OCI-LY3 (cell line): ENCODE data around the gene CIB4.

Experiments
- H2AFZ ChIP-seq: fragments of 200-600, 300-600 bp; shearing (Covaris generic); 2 replicates; pipeline ENCODE4 v1.6.0; 2014; ENCODE audit warnings: antibody characterized with exemption, low read depth, low read length
- H3K27ac ChIP-seq: fragments of 200-600, 300-600 bp; sonication (generic); 2 replicates; pipeline ENCODE4 v1.5.1; 2014; ENCODE audit warnings: mild to moderate bottlenecking, low read length, moderate library complexity, mixed read lengths
- H3K27me3 ChIP-seq: fragments of 200-600, 300-600 bp; sonication (generic); 2 replicates; pipeline ENCODE4 v1.6.1; 2014; ENCODE audit warnings: low read depth, low read length, mixed read lengths
- H3K36me3 ChIP-seq: fragments of 200-600, 300-600 bp; sonication (generic); replicated peaks from 2 replicates; pipeline ENCODE3; 2014; ENCODE audit warnings: low read depth, low read length, mixed read lengths
- H3K4me1 ChIP-seq: fragments of 300-600, 200-600 bp; sonication (generic); 2 replicates; pipeline ENCODE4 v1.6.1; 2014; ENCODE audit warnings: low read length, mixed read lengths
- H3K4me2 ChIP-seq: fragments of 200-600, 300-600 bp; sonication (generic); 2 replicates; pipeline ENCODE4 v1.6.1; 2014; ENCODE audit warnings: low read length, mixed read lengths
- H3K4me3 ChIP-seq: fragments of 300-600, 200-600 bp; sonication (generic); 2 replicates; pipeline ENCODE4 v1.5.1; 2014; ENCODE audit warnings: antibody characterized with exemption, mild to moderate bottlenecking, low read length, moderate library complexity
- H3K79me2 ChIP-seq: fragments of 300-600, 200-600 bp; shearing (Covaris generic); 2 replicates; pipeline ENCODE4 v1.6.1; 2014; ENCODE audit warnings: mild to moderate bottlenecking, low read length, mixed read lengths
- H3K9ac ChIP-seq: fragments of 300-600, 200-600 bp; shearing (Covaris generic); 2 replicates; pipeline ENCODE4 v1.6.0; 2014; ENCODE audit warnings: mild to moderate bottlenecking, low read length, moderate library complexity
- H3K9me3 ChIP-seq: fragments of 200-600, 300-600 bp; shearing (Covaris generic); 2 replicates; pipeline ENCODE4 v1.6.1; 2014; ENCODE audit warnings: low read length, mixed read lengths; ENCODE audit not compliant: insufficient read depth
- H4K20me1 ChIP-seq: fragments of 200-600, 300-600 bp; sonication (generic); 2 replicates; pipeline ENCODE4 v1.6.1; 2016; ENCODE audit warnings: low read length, mixed read lengths; ENCODE audit not compliant: insufficient read depth
- CTCF ChIP-seq: fragments of 200-600, 300-600 bp; sonication (generic); IDR thresholded peaks from 2 replicates; pipeline ENCODE4 v1.5.1; 2014; ENCODE audit warnings: antibody characterized with exemption, low read length, low read depth
- EZH2phosphoT487 ChIP-seq: fragments of 200-600 bp; shearing (Covaris generic); IDR thresholded peaks from 2 replicates; pipeline ENCODE4 v1.6.1; 2018; ENCODE audit warnings: antibody characterized with exemption, mixed run types, low read depth

Gene CIB4

GRCh38 chr2:26562811-26563645 lies 78.1 kb downstream of the CIB4 start:
- H3K27ac ChIP-seq = no peak overlapping the region
- no peak overlapping the region for H3K9ac ChIP-seq
- TF ChIP-seq CTCF (no peak), EZH2phosphoT487 (no peak)
- H3K36me3 ChIP-seq = no peaks in the 10 kb centered on the region
- no peak overlapping the region for H3K4me3 ChIP-seq
- no peak overlapping the region for H2AFZ ChIP-seq
- H3K9me3 ChIP-seq = no peaks in the 10 kb centered on the region
- H3K27me3 ChIP-seq = peaks cover 41% of the 10 kb centered on the region
- no peak overlapping the region for H3K4me2 ChIP-seq
- H3K4me1 ChIP-seq = no peaks in the 10 kb centered on the region
- no peaks in the 10 kb centered on the region for H4K20me1 ChIP-seq
- no peaks in the 10 kb centered on the region for H3K79me2 ChIP-seq

GRCh38 chr2:26561918-26562810 lies 79.0 kb downstream of the CIB4 start:
- H3K9me3 ChIP-seq = no peaks in the 10 kb centered on the region
- no peak overlapping the region for H3K9ac ChIP-seq
- H3K4me2 ChIP-seq = no peak overlapping the region
- TF ChIP-seq EZH2phosphoT487 = no peak
- no peak for TF ChIP-seq CTCF
- no peaks in the 10 kb centered on the region for H4K20me1 ChIP-seq
- no peaks in the 10 kb centered on the region for H3K79me2 ChIP-seq
- H2AFZ ChIP-seq = no peak overlapping the region
- peaks cover 48% of the 10 kb centered on the region for H3K27me3 ChIP-seq
- no peaks in the 10 kb centered on the region for H3K4me1 ChIP-seq
- H3K36me3 ChIP-seq = no peaks in the 10 kb centered on the region
- H3K27ac ChIP-seq = no peak overlapping the region
- H3K4me3 ChIP-seq = no peak overlapping the region

- Histone ChIP-seq H3K27me3 (peaks cover 53% of the 10 kb centered on the region), H3K79me2 (no peaks in the 10 kb centered on the region), H2AFZ (no peak overlapping the region), H4K20me1 (no peaks in the 10 kb centered on the region), H3K27ac (no peak overlapping the region), H3K4me3 (no peak overlapping the region), H3K4me2 (no peak overlapping the region), H3K4me1 (no peaks in the 10 kb centered on the region), H3K36me3 (no peaks in the 10 kb centered on the region), H3K9me3 (no peaks in the 10 kb centered on the region), H3K9ac (no peak overlapping the region)
- TF ChIP-seq EZH2phosphoT487 (no peak), CTCF (no peak)
These were observed 79.8 kb downstream of the CIB4 start for GRCh38 chr2:26561376-26561775.

GRCh38 chr2:26560892-26561291 lies 80.3 kb downstream of the CIB4 start:
- H3K79me2 ChIP-seq = no peaks in the 10 kb centered on the region
- peaks cover 53% of the 10 kb centered on the region for H3K27me3 ChIP-seq
- no peaks in the 10 kb centered on the region for H3K4me1 ChIP-seq
- no peaks in the 10 kb centered on the region for H3K36me3 ChIP-seq
- no peak for TF ChIP-seq EZH2phosphoT487
- no peak for TF ChIP-seq CTCF
- no peak overlapping the region for H3K4me3 ChIP-seq
- no peak overlapping the region for H3K4me2 ChIP-seq
- no peaks in the 10 kb centered on the region for H4K20me1 ChIP-seq
- H3K27ac ChIP-seq = no peak overlapping the region
- H2AFZ ChIP-seq = no peak overlapping the region
- no peaks in the 10 kb centered on the region for H3K9me3 ChIP-seq
- H3K9ac ChIP-seq = no peak overlapping the region
